Jurkat, Clone E6-1 (cell line): ENCODE measurements around the gene CCDC152. TPM values are rescaled to one million over a fixed set of nuclear protein-coding genes. Genes with fewer than 3 reads are reported as not detected.
A peak's percentile ranks its signal among the peaks of the same experiment; 100 is the strongest.
"Not testable (repeated sequence)": the region's sequence is repeated elsewhere in the genome, so short reads cannot be mapped to it uniquely, and the experiment has no call there.

Source experiments
- DNase-seq: peaks from one replicate; pipeline ENCODE4 v3.0.0-alpha.2; 2011; ENCODE audit warnings: low read depth, low spot score
- H3K4me3 ChIP-seq: 2 replicates; pipeline ENCODE4 v1.5.1; 2011; ENCODE audit warnings: mild to moderate bottlenecking, low read length, control low read depth, moderate library complexity
- polyA plus RNA-seq: library from polyadenylated mRNA; unstranded; fragments of >200 nt; gene quantifications from one replicate; pipeline ENCODE4 v1.2.1, GENCODE V29; 2012; ENCODE audit warnings: missing spikeins; ENCODE audit not compliant: insufficient read length, insufficient read depth

CCDC152 gene, protein sequence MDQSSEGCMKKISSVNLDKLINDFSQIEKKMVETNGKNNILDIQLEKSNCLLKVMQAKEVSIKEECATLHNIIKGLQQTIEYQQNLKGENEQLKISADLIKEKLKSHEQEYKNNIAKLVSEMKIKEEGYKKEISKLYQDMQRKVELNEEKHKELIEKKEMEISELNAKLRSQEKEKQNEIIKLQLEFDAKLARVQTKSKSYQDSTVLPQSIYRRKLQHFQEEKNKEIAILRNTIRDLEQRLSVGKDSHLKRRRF
- polyA plus RNA-seq = 7.1 TPM

GRCh38 chr5:42756606-42757601 is at the start of gene CCDC152:
CCDC152 (plus strand) TSS chr5:42756818; CDS start chr5:42759122, 2,304 bp downstream.
- H3K4me3 ChIP-seq = peak within 1 kb of the TSS; percentile 67
- DNase-seq = peak; percentile 71

GRCh38 chr5:42715785-42716184 is 40.8 kb upstream of the CCDC152 start:
- DNase-seq = no peak
- no peak overlapping the region for H3K4me3 ChIP-seq

DNA sequence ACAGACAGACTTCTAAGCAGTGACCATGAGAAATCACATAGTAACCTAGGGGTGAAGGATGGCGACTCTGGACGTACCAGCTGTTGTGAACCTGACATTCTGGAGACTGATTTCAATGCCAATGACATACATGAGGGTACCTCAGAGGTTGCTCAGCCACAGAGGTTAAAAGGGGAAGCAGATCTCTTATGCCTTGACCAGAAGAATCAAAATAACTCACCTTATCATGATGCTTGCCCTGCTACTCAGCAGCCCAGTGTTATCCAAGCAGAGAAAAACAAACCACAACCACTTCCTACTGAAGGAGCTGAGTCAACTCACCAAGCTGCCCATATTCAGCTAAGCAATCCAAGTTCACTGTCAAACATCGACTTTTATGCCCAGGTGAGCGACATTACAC is 38.0 kb upstream of the CCDC152 start:
- peak; percentile 7 for DNase-seq
- H3K4me3 ChIP-seq = no peak overlapping the region

GRCh38 chr5:42719034-42719433 is 37.6 kb upstream of the CCDC152 start:
- no peak overlapping the region for H3K4me3 ChIP-seq
- no peak for DNase-seq

DNA sequence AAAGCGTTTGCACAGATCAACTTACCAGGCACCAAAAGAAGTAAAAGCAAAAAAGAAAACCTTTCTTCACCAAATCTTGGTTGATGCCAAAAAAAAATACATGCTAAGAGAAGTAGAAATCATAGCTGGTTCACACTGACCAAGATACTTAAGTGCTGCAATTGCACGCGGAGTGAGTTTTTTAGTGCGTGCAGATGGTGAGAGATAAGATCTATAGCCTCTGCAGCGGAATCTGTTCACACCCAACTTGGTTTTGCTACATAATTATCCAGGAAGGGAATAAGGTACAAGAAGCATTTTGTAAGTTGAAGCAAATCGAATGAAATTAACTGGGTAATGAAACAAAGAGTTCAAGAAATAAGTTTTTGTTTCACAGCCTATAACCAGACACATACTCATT is 36.4 kb upstream of the CCDC152 start:
- peak; percentile 41 for DNase-seq

DNA sequence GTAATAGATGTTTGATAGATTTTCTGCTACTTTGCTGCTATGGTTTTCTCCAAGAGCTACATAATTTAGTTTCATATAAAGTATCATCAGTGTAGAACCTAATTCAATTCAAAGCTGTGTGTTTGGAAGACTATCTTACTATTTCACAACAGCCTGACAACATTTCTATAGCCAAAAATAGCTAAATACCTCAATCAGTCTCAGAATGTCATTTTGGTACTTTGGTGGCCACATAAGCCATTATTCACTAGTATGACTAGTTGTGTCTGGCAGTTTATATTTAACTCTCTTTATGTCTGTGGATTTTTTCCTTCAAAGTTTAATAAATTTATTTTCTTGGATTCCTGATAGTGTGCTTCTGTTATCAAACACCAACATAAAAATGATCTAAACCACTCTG is 35.1 kb upstream of the CCDC152 start:
- H3K4me3 ChIP-seq = no peak overlapping the region
- DNase-seq = no peak

More for the DNA sequence above, 36.4 kb upstream of the CCDC152 start:
- H3K4me3 ChIP-seq = no peak overlapping the region

GRCh38 chr5:42734531-42735058 is 22.0 kb upstream of the CCDC152 start:
- not testable (repeated sequence) for DNase-seq, H3K4me3 ChIP-seq

GRCh38 chr5:42740920-42741319 is 15.7 kb upstream of the CCDC152 start:
- no peak for DNase-seq
- H3K4me3 ChIP-seq = no peak overlapping the region

DNA sequence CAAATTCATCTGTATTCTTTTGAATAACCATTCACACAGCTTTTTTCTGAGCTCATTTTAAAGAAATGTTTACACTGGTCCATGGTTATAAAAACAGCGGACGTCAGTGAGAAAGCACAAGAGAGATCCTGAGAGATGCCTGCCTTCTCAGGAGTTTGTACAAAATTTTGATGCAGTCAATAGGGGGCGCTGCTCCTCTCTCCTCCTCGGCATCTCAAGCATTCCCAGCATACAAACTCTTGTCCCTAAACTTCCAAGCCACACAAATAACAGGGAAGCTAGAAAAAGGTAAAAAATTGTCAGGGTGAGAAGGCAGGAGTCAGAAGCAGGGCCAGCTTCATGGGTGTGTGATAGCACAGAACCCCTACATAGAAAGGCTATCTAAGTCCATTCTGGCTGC is 11.2 kb upstream of the CCDC152 start:
- DNase-seq = no peak
- no peak overlapping the region for H3K4me3 ChIP-seq

DNA sequence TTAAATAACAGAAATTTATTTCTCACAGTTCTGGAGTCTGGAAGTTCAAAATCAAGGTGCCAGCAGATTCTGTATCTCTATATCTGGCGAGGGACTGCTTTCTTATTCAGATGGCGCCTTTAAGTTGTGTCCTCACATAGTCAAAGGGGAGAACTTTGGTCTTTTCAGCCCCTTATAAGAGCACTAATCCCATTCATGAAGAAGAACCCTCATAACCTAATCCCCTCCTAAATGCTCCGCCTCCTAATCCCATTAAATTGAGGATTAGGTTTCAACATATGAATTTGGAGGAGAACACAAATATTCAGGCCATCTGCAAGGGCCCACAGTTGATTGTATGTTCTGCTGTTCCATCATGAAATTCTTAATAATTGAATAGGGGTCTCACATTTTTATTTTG is 10.8 kb upstream of the CCDC152 start:
- no peak overlapping the region for H3K4me3 ChIP-seq
- no peak for DNase-seq

DNA sequence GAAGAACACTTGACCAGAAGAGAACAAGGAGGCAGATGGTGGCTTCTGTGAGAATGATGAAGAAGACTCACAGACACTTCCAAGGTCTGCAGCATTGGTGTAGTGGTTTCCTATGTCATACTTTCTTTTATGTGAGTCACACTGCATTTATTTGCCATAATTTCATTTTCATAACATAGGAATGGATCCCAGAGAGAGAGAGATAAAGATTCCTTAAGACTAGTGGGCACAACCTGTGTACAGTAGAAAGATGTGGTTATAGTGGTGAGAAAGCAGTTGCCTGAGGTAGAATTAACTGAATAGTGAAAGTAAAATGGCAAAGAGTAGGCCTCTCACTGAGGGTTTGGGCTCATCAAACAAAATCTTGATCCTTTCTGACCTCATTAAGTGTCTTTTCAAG is 7.6 kb upstream of the CCDC152 start:
- H3K4me3 ChIP-seq = no peak overlapping the region
- DNase-seq = peak; percentile 69

- DNase-seq = no peak
- H3K4me3 ChIP-seq = no peak overlapping the region
Observed at GRCh38 chr5:42750507-42750906, 6.1 kb upstream of the CCDC152 start.

GRCh38 chr5:42751044-42751443 is 5.6 kb upstream of the CCDC152 start:
- no peak for DNase-seq
- no peak overlapping the region for H3K4me3 ChIP-seq

- no peak for DNase-seq
- H3K4me3 ChIP-seq = no peak overlapping the region
Observed at GRCh38 chr5:42753099-42753498, 3.5 kb upstream of the CCDC152 start.

DNA sequence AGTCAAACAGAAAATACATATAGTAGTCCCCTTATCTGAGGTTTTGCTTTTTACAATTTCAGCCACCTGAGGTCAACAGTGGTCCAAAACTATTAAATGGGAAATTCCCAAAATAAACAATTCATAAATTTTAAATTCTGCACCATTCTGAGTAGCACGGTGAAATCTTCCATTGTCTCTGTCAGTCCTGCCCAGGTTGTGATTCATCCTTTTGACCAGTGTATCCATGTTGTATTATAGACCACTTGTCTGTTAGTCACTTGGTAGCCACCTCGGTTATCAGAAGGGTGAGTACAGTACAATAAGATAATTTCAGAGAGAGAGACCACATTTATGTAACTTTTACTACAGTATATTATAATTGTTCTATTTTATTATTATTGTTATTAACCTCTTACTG is 2.8 kb downstream of the CCDC152 start:
- H3K4me3 ChIP-seq = no peak overlapping the region
- DNase-seq = no peak

DNA sequence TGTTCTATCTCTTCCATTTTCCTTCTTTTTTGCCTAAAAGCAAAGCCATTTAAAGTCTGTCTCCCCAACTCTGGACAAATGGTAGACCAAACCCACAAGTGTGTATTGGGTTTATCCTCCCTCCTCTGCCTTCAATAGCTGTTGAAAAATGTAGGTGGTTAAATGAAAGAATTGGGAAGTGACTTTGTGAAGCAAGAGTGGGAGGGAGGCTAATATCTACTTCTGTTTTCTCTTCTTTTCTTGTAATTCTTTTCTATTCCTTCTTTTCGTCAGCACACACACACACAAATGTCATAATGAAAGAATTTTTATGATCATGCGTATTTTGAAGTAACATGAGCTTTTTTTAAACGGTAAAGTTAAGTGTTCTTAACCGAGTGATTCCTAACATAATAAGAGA is 3.8 kb downstream of the CCDC152 start:
- DNase-seq = no peak
- H3K4me3 ChIP-seq = no peak overlapping the region

DNA sequence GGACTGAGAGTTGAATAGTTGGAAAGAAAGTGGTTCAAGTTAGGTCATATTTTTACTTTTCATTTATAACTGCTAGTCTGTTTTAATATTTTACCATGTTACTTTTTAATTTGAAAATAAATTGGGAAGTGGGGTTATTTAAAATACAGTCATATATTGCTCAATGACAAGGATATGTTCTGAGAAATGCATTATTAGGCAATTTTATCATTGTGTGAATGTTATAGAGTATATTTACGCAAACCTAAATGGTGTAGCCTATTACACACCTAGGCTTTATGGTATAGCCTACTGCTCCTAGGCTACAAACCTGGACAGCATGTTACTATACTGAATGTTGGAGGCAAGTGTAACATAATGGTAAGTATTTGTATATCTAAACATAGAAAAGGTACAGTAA is 5.2 kb downstream of the CCDC152 start:
- no peak overlapping the region for H3K4me3 ChIP-seq
- no peak for DNase-seq

DNA sequence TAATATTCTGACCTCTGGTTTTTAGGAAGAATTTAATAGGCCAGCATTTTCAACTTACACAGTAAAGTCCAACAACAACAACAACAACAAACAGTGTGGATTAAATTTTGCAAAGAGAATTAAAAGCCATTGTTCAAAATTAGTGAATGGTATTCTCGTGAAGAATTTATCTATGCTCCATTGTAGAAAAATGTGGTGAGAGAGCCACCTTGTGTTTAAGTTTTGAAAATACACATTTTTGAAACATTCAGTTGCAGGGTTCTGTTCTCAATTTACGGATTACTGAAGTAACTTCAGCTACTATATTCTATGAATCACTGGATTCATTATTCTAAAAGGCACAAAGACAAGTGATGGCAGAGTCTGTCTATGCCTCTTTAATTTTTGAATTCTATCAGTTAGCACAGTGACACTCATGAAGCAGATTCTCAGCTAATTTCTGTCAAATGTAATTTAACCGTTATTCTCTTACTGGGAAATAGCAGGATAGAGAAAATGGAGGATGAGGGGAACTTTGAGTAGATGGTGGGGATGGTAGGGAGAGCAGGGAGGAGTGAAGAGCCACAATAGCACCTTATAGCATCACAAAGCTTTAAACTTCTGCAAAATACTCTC is 11.0 kb downstream of the CCDC152 start:
- DNase-seq = no peak

DNA sequence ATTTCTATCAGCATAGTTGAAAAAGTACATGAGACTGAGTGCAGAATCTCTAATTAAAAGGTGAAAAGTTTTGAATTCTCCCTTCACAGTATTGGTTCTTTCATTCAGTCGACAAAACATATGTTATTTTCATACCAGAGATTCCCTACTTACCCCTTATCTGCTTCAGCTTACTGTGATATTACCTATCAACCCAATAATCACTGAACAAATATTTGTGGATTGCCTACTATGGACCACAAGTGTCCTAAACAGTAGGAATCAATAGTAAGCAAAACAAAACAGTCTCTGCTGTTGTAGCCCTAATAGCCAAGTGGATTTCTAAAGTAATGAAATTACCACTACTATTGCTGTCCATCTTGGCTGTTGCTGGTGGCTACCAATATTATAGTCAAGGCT is 11.5 kb downstream of the CCDC152 start:
- no peak for DNase-seq
- H3K4me3 ChIP-seq = no peak overlapping the region

More for the DNA sequence above, 11.0 kb downstream of the CCDC152 start:
- H3K4me3 ChIP-seq = no peak overlapping the region

DNA sequence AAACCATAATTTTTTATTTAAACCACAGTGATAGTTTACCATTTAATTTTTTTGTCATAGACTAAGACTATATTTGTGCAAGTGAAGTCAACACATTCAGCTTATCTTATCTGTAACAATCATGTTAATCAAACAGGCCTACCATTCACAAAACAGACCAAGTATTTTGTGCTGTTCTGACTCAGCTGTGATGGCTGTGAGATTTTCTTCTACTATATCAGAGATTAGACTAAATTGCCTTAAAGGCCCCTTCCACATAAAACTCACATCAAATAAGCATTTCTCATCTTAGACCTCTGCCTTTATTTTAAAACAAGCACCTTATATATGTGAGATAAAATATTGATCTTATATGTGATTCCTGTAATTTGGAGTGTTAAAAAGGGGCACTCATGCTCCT is 13.4 kb downstream of the CCDC152 start:
- DNase-seq = no peak
- no peak overlapping the region for H3K4me3 ChIP-seq
